ENCODE measurements around the gene STK32C.

The STK32C gene

GRCh38 chr10:132192991-132193665, 114.6 kb downstream of the STK32C start:
- DNase-seq: no peak

GRCh38 chr10:132192076-132192975, 115.4 kb downstream of the STK32C start:
- DNase-seq: no peak

GRCh38 chr10:132189810-132190422, 117.8 kb downstream of the STK32C start:
- DNase-seq: no peak

GRCh38 chr10:132189016-132189415, 118.7 kb downstream of the STK32C start:
- DNase-seq: no peak

- DNase-seq: no peak
These were observed 119.4 kb downstream of the STK32C start for GRCh38 chr10:132188331-132188730.

- no peak for DNase-seq
These were observed 120.2 kb downstream of the STK32C start for GRCh38 chr10:132187430-132188138.

DNA sequence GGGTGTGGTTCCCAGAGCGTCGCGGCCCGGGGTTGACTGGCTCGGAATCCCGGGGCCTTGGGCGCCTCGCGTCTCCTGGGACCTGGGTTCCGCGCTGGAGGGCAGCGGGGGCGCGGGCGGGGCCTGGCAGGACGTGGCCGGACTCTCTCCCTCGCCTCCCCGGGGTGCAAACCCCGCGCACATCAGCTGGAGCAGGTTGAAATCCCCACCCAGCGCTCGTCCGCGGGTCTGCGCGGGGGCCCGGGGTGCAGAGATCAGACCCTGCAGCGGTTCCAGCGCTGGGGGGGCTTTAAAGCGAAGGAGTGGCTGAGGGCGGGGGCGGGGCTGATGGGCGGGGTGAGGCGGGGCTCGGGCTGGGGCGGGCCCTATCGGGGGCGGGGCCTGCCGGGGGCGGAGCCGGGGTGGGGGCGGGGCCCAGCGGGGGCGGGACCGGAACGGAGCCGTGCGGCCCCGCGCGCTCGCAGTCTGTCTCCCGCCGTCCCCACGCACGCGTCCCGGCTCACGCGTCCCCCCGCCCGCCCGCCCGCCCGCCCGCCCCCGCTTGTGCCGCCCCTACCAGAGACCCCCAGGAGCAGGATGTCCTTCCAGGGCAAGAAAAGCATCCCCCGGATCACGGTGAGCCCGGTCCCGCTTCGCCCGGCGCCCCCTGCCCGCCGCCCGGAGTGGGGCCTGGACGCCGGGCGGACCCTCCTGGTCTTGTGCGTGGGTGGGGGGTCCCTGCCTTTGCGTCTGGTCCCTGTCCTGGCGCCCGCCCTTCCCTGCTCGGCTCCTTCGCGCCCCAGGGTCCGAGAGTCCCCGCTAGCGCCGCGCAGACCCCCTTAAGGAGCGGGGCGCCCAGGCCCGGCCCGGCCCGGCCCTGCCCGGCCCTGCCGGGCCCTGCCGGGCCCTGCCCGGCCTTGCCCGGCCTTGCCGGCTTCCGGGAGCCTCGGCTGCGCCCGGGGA, 121.0 kb downstream of the STK32C start, which contains the start of gene DPYSL4:
Gene DPYSL4 (plus strand): TSS at position 461 of the 942 bp plus-strand sequence. CDS start 116 bp downstream, at position 577.
- DNase-seq: no peak

GRCh38 chr10:132185601-132186487, 121.9 kb downstream of the STK32C start:
- DNase-seq: no peak

GRCh38 chr10:132184816-132185593, 122.7 kb downstream of the STK32C start:
- no peak for DNase-seq

GRCh38 chr10:132183046-132183445, 124.7 kb downstream of the STK32C start:
- DNase-seq: no peak

DNA sequence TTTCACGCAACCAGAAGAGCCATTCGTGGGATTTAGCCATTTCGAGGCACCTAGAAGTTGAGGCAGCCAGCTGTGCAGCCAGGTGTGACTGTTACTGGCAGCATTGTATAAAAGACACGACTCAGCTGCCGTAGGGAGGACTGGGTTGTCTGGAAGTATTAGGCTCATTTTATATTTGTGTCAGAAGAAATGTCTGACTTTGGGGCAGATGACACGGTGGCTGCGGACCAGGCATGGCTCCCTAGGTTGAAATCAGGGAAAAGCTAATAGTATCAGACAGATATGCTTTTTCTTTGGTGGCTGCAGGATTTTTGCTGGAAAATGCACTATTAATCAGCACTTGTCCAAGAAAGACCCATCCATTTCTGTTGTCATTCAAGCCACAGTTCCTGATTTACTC, 125.2 kb downstream of the STK32C start:
- DNase-seq: no peak

GRCh38 chr10:132181691-132182425, 125.9 kb downstream of the STK32C start:
- DNase-seq: no peak

DNA sequence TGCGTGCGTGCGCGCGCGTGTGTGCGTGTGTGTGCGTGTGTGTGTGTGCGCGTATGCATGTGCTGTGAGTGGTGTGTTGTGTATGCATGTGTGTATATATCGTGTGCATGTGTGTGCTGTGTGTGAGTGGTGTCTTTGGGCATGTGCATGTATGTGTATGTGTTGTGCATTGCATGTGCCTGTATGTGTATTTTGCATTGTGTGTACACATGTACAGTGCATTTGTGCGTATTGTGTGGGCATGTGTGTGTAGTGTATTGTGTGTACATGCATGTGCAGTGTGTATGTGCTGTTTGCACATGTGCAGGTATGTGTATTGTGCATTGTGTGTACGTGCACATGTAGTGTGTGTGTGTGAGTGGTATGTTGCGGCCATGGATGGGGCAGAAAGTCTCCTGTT, 127.0 kb downstream of the STK32C start:
- no peak for DNase-seq

DNA sequence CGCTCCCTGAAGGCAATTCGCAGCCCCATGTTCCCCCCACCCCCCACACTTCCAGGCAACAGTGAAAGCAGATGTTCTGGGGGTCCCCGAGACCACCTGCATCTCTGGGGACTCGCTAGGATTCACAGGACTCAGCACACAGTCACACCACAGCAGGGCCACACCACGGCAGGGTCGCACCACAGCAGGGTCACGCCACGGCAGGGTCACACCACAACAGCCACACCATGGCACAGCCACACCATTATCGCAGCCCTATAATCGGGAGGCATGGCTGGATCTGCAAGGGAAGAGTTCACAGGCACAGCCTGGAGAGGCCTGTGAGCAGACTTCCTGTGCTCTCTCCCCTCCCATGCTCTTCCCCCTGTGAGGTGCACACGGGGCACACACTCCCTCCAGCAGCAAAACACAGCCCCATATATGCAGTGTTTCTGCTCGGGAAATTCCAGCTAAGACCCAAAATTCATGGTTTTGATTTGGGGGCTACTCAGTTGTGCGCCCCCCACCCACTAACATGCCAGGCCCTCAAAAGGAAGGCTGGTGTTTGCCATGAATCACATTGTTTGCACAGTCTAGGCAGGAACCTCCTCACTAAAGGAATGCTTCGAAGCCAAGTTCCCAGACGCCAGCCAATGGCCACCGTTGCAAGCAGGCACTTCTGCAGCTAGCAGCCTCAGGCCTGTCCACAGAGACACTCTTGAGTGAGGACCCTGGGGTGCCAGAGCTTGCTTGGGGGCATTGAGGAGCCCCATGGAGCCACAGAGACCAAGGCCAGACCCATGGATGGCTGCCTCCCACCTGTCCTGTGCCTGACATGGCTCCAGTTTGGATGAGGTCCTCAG, 128.0 kb downstream of the STK32C start:
- no peak for DNase-seq

DNA sequence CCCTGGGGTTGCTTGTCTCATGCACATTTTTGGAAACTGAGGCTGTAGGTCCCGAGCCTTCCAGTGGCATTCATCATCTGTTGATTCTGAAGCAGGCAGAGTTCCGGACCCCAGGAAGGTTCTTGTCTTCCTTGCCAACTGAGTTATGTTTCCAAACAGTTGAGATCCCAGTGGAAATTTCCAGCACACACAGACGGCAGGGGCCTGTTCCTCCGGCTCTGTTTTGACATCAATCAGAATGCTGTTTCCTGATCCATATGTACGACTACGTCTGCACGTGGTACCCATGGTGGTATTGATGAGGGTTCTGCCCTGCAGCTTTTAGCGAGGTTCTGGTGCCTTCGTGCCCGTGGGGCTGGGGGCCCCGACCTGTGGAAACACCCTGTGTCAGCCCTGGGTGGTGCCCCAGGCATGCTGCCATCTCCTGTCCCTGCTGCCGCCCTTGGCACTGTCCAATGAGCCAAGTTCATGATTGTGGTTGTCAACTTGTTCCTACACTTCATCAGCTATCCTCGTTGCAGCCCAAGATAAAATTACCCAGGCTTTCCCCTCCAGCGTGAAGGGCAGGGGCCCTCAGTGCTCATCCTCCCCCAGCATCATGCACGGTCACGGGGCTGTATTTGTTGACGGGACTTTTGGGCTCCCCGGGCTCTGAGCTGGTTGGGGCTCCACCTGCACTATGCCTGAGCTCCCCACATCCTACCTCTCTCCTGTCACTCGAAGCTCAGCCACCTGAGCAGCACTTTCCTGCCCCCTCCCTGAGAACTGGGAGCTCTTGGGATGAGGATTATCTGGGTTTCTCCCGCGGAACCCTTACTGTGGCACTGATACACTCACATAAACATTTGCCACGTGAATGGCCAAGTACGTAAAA, 128.8 kb downstream of the STK32C start:
- no peak for DNase-seq

- DNase-seq: no peak
These were observed 129.7 kb downstream of the STK32C start for GRCh38 chr10:132178046-132178445.
